B cell (primary cell): ENCODE data around the gene ONECUT3. TPM values are rescaled to one million over a fixed set of nuclear protein-coding genes. Genes with fewer than 3 reads are reported as not detected.

Source experiments
- ATAC-seq: fragments of 200-7000 bp; cut with Tn5 transposase; one replicate; pipeline ENCODE4 v1.10.0; 2021; ENCODE audit warnings: low read depth, mild to moderate bottlenecking, moderate number of reproducible peaks, moderate library complexity
- CTCF ChIA-PET: fragments of 350-600 bp; sonication (Branson Sonifier 250); formaldehyde crosslinking; loops from one replicate; lab custom pipeline; 2021; ENCODE audit warnings: antibody characterized with exemption, inconsistent platforms; lab: Charles Lee
- POLR2A ChIA-PET: fragments of 350-600 bp; sonication (Branson Sonifier 250); formaldehyde crosslinking; loops from one replicate; lab custom pipeline; 2021; ENCODE audit warnings: antibody characterized with exemption; lab: Charles Lee
- DNase-seq: peaks from one replicate; pipeline ENCODE4 v3.0.0; 2013
- H2AFZ ChIP-seq: 2 replicates; pipeline ENCODE4 v1.6.1; 2012; ENCODE audit warnings: mild to moderate bottlenecking, low read depth, low read length; ENCODE audit not compliant: insufficient read depth, poor library complexity, severe bottlenecking
- H3K27ac ChIP-seq, 2 donors: 1 replicate in 1 of 2; 2 replicates in 1 of 2; pipeline ENCODE4 v1.5.1; 2012 to 2013; ENCODE audit warnings: low read length in 2 of 2, mild to moderate bottlenecking in 2 of 2, moderate library complexity in 1 of 2
- H3K27me3 ChIP-seq, 4 experiments: fragments of 200-600 bp in 1 of 4; sonication (generic) in 1 of 4; replicated peaks in 1 of 4; 1 replicate in 2 of 4; 2 replicates in 2 of 4; pipeline versions ENCODE4 v1.6.1 to v1.7.0; 2013 to 2016; ENCODE audit warnings: low read length in 3 of 4, mild to moderate bottlenecking in 2 of 4, mixed read lengths in 1 of 4, moderate library complexity in 1 of 4; ENCODE audit not compliant: insufficient read depth in 4 of 4, control insufficient read depth in 3 of 4; ENCODE audit errors: control extremely low read depth in 1 of 4
- H3K36me3 ChIP-seq, 2 experiments: replicated peaks in 1 of 2; 1 replicate in 1 of 2; 2 replicates in 1 of 2; pipeline versions ENCODE4 v1.6.1 to v1.7.1; 2013; ENCODE audit warnings: low read length in 1 of 2; ENCODE audit not compliant: insufficient read depth in 2 of 2, control insufficient read depth in 1 of 2; ENCODE audit errors: control extremely low read depth in 1 of 2, extremely low read depth in 1 of 2
- H3K4me1 ChIP-seq, 2 donors: fragments of 200-600 bp in 1 of 2; sonication (generic) in 1 of 2; 1 replicate in 1 of 2; 2 replicates in 1 of 2; pipeline versions ENCODE4 v1.5.1 to v1.6.1; 2013 to 2017; ENCODE audit warnings: low read length in 2 of 2; ENCODE audit not compliant: control insufficient read depth in 2 of 2, insufficient read depth in 2 of 2
- H3K4me2 ChIP-seq: replicated peaks from 2 replicates; pipeline ENCODE3; 2012; ENCODE audit warnings: mild to moderate bottlenecking, low read depth, low read length; ENCODE audit not compliant: poor library complexity, severe bottlenecking
- H3K4me3 ChIP-seq, 5 experiments: fragments of 200-600 bp in 1 of 5; sonication (generic) in 1 of 5; 1 replicate in 3 of 5; 2 replicates in 2 of 5; pipeline versions ENCODE4 v1.5.1 to v1.7.0; 2011 to 2016; ENCODE audit warnings: low read length in 4 of 5, mild to moderate bottlenecking in 4 of 5, low read depth in 2 of 5, control low read depth in 1 of 5, moderate library complexity in 1 of 5; ENCODE audit not compliant: insufficient read depth in 1 of 5; ENCODE audit errors: control extremely low read depth in 1 of 5, extremely low read depth in 1 of 5
- H3K79me2 ChIP-seq: fragments of 200-600 bp; sonication (generic); one replicate; pipeline ENCODE4 v1.6.0; 2016; ENCODE audit warnings: low read length; ENCODE audit not compliant: control insufficient read depth, insufficient read depth
- H3K9ac ChIP-seq: fragments of 200-600 bp; sonication (generic); 2 replicates; pipeline ENCODE4 v1.6.1; 2017; ENCODE audit warnings: mild to moderate bottlenecking, low read length, moderate library complexity
- H3K9me3 ChIP-seq, 3 donors: one replicate each; pipeline versions ENCODE4 v1.6.1 to v1.7.1; 2013; ENCODE audit warnings: low read length in 2 of 3; ENCODE audit not compliant: control insufficient read depth in 2 of 3, insufficient read depth in 1 of 3; ENCODE audit errors: control extremely low read depth in 1 of 3
- H4K20me1 ChIP-seq: 2 replicates; pipeline ENCODE4 v1.6.0; 2012; ENCODE audit warnings: mild to moderate bottlenecking, low read length; ENCODE audit not compliant: insufficient read depth, control insufficient read depth, poor library complexity, severe bottlenecking
- H3K27ac Mint-ChIP-seq: one replicate; pipeline ENCODE4 v1.8.0; 2021; ENCODE audit warnings: mixed read lengths
- H3K27me3 Mint-ChIP-seq: one replicate; pipeline ENCODE4 v1.8.0; 2021; ENCODE audit warnings: mixed read lengths
- H3K4me1 Mint-ChIP-seq: one replicate; pipeline ENCODE4 v1.8.0; 2021; ENCODE audit warnings: mixed read lengths
- H3K4me3 Mint-ChIP-seq: one replicate; pipeline ENCODE4 v1.8.0; 2021; ENCODE audit warnings: mixed read lengths
- H3K9me3 Mint-ChIP-seq: one replicate; pipeline ENCODE4 v1.8.0; 2022; ENCODE audit warnings: mixed read lengths; ENCODE audit not compliant: insufficient read depth
- EZH2 ChIP-seq: IDR thresholded peaks from 2 replicates; pipeline ENCODE4 v1.6.1; 2012; ENCODE audit warnings: borderline replicate concordance, low read depth, mild to moderate bottlenecking, moderate library complexity, low read length; ENCODE audit not compliant: insufficient read depth, poor library complexity, severe bottlenecking
- WGBS: methylation state at CpG from one replicate; pipeline ENCODE4 v1.1.5; 2013; ENCODE audit warnings: missing lambda C conversion rate; ENCODE audit not compliant: insufficient coverage; 5-methylcytosine and 5-hydroxymethylcytosine counted together
- intact Hi-C: fragments of 100-400 bp; cut with micrococcal nuclease; formaldehyde crosslinking; loops from one replicate; pipeline ENCODE4 v1.10.0; 2022
- polyA plus RNA-seq: library from polyadenylated mRNA; depleted of rRNA; stranded (reverse); fragments of >200 nt; gene quantifications from 2 replicates; pipeline ENCODE4 v1.2.3, GENCODE V29; 2012
- total RNA-seq, 2 donors: library from RNA; stranded (reverse); fragments of 120-200 nt in 1 of 2; gene quantifications; 1 replicate in 1 of 2; 2 replicates in 1 of 2; pipeline versions ENCODE4 v1.2.3 to v1.2.4, GENCODE V29; 2013 to 2022
- TF ChIP-seq, protein P1 (sequence below): fragments of 200-600 bp; IDR thresholded peaks from one replicate; pipeline ENCODE4 v1.8.0; 2022; ENCODE audit warnings: antibody characterized with exemption, mild to moderate bottlenecking

ONECUT3 gene
- total and polyA plus RNA-seq, 2 donors (not counting 1 experiment from before 2014, with no cell fraction given): not detected

DNA sequence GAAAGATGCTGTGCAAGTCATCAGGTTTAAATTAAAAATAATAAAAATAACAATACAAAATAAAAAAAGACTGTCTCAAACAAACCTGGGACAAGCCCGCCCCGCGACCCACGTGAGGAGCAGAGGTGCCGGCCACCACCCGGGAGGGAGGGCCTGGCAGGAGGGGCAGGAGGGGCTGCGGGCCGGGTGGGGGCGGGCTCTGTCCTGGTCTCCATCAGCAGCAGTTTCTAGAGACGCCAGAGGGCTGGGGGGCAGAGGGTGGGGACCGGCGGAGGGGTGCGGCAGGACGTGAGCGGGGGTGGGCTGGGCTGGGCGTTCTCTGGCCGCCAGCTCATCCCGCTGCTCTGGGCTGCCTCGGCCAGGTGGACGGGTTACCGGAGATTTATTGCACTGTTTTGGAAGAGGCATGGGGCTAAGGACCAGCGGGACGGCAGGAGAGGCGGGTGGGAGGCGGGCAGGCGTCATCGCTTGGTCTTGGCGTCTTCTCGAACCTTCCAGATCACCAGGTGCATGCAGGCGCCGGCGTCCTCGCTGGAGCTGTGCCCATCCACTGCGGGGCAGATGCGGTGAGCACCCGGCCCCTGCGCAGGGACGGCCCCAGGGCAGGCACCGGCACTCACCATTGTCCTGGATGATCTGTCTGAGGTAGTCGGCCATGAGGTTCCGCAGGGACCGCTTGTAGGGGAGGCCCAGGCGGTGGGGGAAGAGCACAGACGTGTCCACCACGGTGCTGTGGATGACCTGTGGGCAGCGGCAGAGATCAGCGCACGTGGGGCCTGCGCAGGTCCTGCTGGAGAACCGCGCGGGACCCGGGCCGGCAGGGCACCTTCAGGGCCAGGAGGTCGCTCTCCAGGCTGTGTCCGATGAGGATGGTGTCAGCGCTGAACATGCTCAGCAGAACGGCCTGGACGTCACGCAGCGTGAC, 62.6 kb downstream of the ONECUT3 start:
- Histone ChIP-seq H3K9ac (no peak overlapping the region), H3K27ac (no peak overlapping the region), H4K20me1 (peaks cover 40% of the 10 kb centered on the region), H3K36me3 (peaks cover 0 to 50% of the 10 kb centered on the region in 2 experiments), H3K79me2 (no peaks in the 10 kb centered on the region), H3K9me3 (peaks cover 0 to 5% (median 0%) of the 10 kb centered on the region in 3 donors), H3K4me1 (peaks cover 9 to 19% of the 10 kb centered on the region in 2 donors), H3K4me2 (no peak overlapping the region), H3K4me3 (no peak overlapping the region), H3K27me3 (no peaks in the 10 kb centered on the region), H2AFZ (no peak overlapping the region)
- no peak for DNase-seq
- Mint-ChIP-seq H3K27me3 (no peaks in the 10 kb centered on the region), H3K4me1 (peaks cover 12% of the 10 kb centered on the region), H3K9me3 (no peaks in the 10 kb centered on the region), H3K4me3 (no peak overlapping the region), H3K27ac (no peak overlapping the region)
- POLR2A ChIA-PET: no interaction called here
- no peak for TF ChIP-seq EZH2
- no peak for ATAC-seq
- CTCF ChIA-PET: no interaction called here
- intact Hi-C loops: no loop called here
- WGBS: 98% methylated on average over 57 of the region's 61 CpGs

DNA sequence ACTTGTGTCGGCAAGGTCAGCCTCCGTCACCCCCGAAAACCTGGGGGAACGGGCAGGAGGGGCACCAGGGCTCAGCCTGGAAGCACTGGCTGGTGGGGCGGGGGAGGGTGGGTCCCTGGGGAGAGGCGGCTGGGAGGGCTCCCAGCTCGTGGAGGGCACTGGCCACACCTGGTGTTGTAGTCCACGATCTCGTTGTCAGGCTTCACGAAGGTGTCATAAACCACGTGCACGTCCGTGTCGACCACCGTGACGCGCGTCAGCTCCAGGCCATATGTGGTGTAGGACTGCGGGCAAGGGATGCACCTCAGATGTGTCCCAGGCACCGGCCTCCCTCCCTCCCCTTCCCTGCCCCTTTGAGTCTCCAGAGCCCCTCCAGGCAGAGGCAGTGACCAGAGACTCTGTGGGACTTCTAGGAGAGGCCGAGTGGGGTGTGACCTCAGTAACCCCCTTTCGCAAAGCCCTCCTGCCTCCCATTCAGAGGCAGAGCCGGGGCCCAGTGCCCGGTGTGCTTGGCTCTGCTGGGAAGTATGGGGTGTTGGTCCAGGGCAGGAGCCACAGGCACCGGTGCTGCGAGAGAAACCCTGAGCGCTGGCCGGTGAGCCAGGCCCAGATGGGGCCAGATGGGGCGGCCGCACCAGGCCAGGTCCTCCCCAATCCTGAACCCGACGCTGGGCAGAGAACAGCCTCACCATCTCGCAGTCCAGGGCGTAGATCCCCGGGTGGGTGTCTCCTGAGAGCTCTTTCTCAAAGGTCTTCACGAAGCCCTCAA, 63.4 kb downstream of the ONECUT3 start:
- ChIA-PET CTCF (no interaction called here), POLR2A (no interaction called here)
- Mint-ChIP-seq H3K4me1 (peaks cover 9% of the 10 kb centered on the region), H3K4me3 (no peak overlapping the region), H3K27ac (no peak overlapping the region), H3K27me3 (no peaks in the 10 kb centered on the region), H3K9me3 (no peaks in the 10 kb centered on the region)
- Histone ChIP-seq H3K79me2 (peaks cover 5% of the 10 kb centered on the region), H3K4me2 (no peak overlapping the region), H3K9me3 (peaks cover 0 to 5% (median 0%) of the 10 kb centered on the region in 3 donors), H3K27ac (no peak overlapping the region), H4K20me1 (peaks cover 48% of the 10 kb centered on the region), H3K27me3 (no peaks in the 10 kb centered on the region), H3K4me1 (peaks cover 9 to 16% of the 10 kb centered on the region in 2 donors), H2AFZ (no peak overlapping the region), H3K36me3 (peaks cover 0 to 55% of the 10 kb centered on the region in 2 experiments), H3K9ac (no peak overlapping the region), H3K4me3 (no peak overlapping the region)
- intact Hi-C loops: no loop called here
- TF ChIP-seq EZH2: no peak
- TF ChIP-seq, protein P1, sequence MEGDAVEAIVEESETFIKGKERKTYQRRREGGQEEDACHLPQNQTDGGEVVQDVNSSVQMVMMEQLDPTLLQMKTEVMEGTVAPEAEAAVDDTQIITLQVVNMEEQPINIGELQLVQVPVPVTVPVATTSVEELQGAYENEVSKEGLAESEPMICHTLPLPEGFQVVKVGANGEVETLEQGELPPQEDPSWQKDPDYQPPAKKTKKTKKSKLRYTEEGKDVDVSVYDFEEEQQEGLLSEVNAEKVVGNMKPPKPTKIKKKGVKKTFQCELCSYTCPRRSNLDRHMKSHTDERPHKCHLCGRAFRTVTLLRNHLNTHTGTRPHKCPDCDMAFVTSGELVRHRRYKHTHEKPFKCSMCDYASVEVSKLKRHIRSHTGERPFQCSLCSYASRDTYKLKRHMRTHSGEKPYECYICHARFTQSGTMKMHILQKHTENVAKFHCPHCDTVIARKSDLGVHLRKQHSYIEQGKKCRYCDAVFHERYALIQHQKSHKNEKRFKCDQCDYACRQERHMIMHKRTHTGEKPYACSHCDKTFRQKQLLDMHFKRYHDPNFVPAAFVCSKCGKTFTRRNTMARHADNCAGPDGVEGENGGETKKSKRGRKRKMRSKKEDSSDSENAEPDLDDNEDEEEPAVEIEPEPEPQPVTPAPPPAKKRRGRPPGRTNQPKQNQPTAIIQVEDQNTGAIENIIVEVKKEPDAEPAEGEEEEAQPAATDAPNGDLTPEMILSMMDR: no peak
- whole genome bisulfite sequencing: 94% methylated on average over 30 of the region's 36 CpGs
- DNase-seq (no peak), ATAC-seq (no peak)
